Cardiac muscle cell (in vitro differentiated cells and primary cell): Measurements from ENCODE around the gene SMIM20. TPM values are rescaled to one million over a fixed set of nuclear protein-coding genes. Genes with fewer than 3 reads are reported as not detected.
A peak's percentile ranks its signal among the peaks of the same experiment; 100 is the strongest.
"Not testable (repeated sequence)": the region's sequence is repeated elsewhere in the genome, so short reads cannot be mapped to it uniquely, and the experiment has no call there.

Experiments used
- DNase-seq, 2 donors: peaks; one replicate each; pipeline versions ENCODE4 v3.0.0 to v3.0.0-alpha.2; 2010 to 2017; ENCODE audit warnings: low read depth in 1 of 2, low spot score in 1 of 2
- H3K27ac ChIP-seq: fragments of 200-600 bp; sonication (generic); 2 replicates; pipeline ENCODE4 v1.5.1; 2016
- H3K27me3 ChIP-seq: fragments of 200-600 bp; sonication (generic); 2 replicates; pipeline ENCODE4 v1.6.0; 2016; ENCODE audit warnings: control low read depth
- H3K36me3 ChIP-seq: fragments of 200-600 bp; sonication (generic); 2 replicates; pipeline ENCODE4 v1.5.1; 2016; ENCODE audit warnings: control low read depth
- H3K4me1 ChIP-seq: fragments of 200-600 bp; sonication (generic); 2 replicates; pipeline ENCODE4 v1.8.1; 2017; ENCODE audit warnings: low read depth, mild to moderate bottlenecking, mixed run types
- H3K4me3 ChIP-seq: fragments of 200-600 bp; sonication (generic); 2 replicates; pipeline ENCODE4 v1.5.1; 2016; ENCODE audit warnings: mild to moderate bottlenecking
- H3K9me3 ChIP-seq: fragments of 200-600 bp; sonication (generic); 2 replicates; pipeline ENCODE4 v1.5.1; 2017; ENCODE audit warnings: low read depth, mild to moderate bottlenecking, control low read depth
- polyA plus RNA-seq: library from polyadenylated mRNA; unstranded; fragments of >200 nt; fragmentation: Nextera tagmentation; extraction: Ambion mirVana; gene quantifications from 2 replicates; pipeline ENCODE4 v1.2.1, GENCODE V29; 2016
- total RNA-seq: library from RNA; depleted of rRNA; stranded (reverse); fragments of >200 nt; gene quantifications from 2 replicates; pipeline ENCODE4 v1.2.3, GENCODE V29; 2016
- TF ChIP-seq, protein P1 (sequence below): IDR thresholded peaks from 2 replicates; pipeline ENCODE4 v1.5.1; 2012; ENCODE audit warnings: low read depth, mild to moderate bottlenecking, low read length

The SMIM20 gene
- total and polyA plus RNA-seq, 2 experiments from 2014 or later: 27.5 to 59.1 TPM

DNA sequence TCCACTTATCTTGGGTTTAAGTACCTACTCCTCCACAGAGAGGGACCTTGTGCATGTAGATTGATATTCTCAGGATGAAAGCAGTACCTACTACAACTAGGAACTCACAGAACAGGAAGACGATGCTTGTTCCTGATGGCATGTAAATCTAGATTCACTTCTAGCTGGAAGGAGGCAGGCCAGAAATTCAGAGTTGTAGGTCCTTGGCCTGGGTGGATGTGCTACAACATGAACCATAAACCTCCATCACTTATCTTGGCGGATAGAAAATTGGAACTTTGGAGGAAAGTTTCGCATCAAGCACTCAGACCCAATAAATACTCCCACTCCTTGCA is 9.3 kb upstream of the SMIM20 start:
- Histone ChIP-seq H3K27ac (no peak overlapping the region), H3K27me3 (no peaks in the 10 kb centered on the region), H3K9me3 (no peaks in the 10 kb centered on the region), H3K4me3 (no peak overlapping the region), H3K4me1 (no peaks in the 10 kb centered on the region), H3K36me3 (no peaks in the 10 kb centered on the region)
- TF ChIP-seq, protein P1, sequence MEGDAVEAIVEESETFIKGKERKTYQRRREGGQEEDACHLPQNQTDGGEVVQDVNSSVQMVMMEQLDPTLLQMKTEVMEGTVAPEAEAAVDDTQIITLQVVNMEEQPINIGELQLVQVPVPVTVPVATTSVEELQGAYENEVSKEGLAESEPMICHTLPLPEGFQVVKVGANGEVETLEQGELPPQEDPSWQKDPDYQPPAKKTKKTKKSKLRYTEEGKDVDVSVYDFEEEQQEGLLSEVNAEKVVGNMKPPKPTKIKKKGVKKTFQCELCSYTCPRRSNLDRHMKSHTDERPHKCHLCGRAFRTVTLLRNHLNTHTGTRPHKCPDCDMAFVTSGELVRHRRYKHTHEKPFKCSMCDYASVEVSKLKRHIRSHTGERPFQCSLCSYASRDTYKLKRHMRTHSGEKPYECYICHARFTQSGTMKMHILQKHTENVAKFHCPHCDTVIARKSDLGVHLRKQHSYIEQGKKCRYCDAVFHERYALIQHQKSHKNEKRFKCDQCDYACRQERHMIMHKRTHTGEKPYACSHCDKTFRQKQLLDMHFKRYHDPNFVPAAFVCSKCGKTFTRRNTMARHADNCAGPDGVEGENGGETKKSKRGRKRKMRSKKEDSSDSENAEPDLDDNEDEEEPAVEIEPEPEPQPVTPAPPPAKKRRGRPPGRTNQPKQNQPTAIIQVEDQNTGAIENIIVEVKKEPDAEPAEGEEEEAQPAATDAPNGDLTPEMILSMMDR: no peak
- no peak for DNase-seq

DNA sequence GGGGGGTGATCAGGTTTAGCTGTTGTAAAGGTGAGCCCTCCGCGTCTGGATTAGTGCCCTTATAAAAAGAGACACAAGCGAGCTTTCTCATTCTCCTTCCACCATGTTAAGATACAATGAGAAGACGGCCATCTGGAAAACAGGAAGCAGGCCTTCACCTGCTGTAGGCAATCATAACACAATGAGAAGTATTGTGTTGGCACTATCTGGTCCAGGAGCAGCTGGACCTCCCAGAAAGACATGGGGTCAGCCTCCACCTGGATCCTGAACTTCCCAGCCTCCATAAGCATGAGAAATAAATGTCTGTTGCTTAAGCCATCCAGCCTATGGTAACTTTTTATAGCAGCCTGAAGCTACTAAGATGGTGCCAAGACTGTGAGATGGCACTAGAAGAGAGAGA is 8.6 kb upstream of the SMIM20 start:
- H3K9me3 ChIP-seq: no peaks in the 10 kb centered on the region
- no peaks in the 10 kb centered on the region for H3K27me3 ChIP-seq
- no peak for DNase-seq
- H3K36me3 ChIP-seq: no peaks in the 10 kb centered on the region
- TF ChIP-seq, protein P1: no peak
- H3K4me1 ChIP-seq: no peaks in the 10 kb centered on the region
- no peak overlapping the region for H3K4me3 ChIP-seq
- no peak overlapping the region for H3K27ac ChIP-seq

DNA sequence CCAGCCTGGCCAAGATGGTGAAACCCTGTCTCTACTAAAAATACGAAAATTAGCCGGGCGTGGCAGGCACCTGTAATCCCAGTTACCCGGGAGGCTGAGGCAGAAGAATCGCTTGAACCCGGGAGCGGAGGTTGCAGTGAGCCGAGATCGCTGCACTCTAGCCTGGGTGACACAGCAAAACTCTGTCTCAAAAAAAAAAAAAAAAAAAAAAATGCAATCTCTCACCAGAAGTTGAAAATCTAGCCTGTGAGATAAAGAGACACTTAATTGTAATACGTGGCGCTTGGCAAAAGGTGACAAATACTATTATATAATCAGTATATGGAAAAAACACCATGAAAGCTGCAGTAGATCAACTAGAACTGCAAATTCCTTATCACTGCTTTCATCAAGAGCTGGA is 7.9 kb upstream of the SMIM20 start:
- not testable (repeated sequence) for H3K27me3 ChIP-seq, H3K27ac ChIP-seq, H3K9me3 ChIP-seq, DNase-seq, H3K4me1 ChIP-seq, H3K36me3 ChIP-seq, H3K4me3 ChIP-seq

DNA sequence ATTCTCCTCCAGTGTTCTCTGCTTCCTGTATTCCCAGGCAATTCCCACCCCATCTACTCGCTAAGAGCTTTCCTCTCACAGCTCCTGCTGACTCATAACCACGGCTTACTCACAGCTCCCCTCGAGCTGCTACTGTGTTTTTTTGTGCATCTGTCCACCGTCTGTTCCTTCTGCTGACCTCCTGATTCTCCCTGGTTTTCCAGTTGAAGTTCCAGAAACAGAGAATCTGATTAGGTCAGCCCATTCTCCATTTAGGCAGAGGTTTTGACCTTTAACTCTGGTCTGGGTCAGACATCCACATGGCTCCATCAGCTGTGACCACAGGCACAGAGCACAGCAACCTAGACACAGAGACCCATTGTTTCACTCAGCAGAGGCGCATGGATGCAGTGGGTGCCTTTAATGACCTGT is 5.5 kb upstream of the SMIM20 start:
- no peaks in the 10 kb centered on the region for H3K9me3 ChIP-seq
- no peak overlapping the region for H3K4me3 ChIP-seq
- H3K36me3 ChIP-seq: no peaks in the 10 kb centered on the region
- H3K4me1 ChIP-seq: no peaks in the 10 kb centered on the region
- peak in 1 of 2 donors; percentile 89 for DNase-seq
- TF ChIP-seq, protein P1: no peak
- no peaks in the 10 kb centered on the region for H3K27me3 ChIP-seq
- no peak overlapping the region for H3K27ac ChIP-seq

DNA sequence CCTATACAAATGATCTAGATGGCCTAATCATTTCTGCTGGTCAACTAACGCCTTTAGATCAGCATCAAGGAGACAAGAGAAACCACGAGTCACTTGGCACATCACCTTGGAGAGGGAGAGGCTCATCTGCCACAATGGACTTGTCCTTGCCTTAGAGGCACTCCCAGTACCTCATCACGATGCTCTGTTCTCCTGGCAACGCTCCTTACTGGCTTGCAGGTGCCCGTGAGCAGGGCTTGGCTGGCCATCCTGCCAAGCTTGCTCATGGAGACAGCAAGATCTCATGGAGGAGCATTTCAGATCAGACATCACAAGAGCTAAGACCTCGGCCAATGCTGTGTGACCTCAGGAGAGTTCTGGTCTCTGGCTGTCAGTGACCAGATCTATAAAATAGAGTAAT is 2.7 kb upstream of the SMIM20 start:
- TF ChIP-seq, protein P1: no peak
- H3K9me3 ChIP-seq: no peaks in the 10 kb centered on the region
- DNase-seq: no peak
- H3K36me3 ChIP-seq: no peaks in the 10 kb centered on the region
- H3K4me1 ChIP-seq: no peaks in the 10 kb centered on the region
- no peak overlapping the region for H3K27ac ChIP-seq
- no peak overlapping the region for H3K4me3 ChIP-seq
- H3K27me3 ChIP-seq: no peaks in the 10 kb centered on the region

DNA sequence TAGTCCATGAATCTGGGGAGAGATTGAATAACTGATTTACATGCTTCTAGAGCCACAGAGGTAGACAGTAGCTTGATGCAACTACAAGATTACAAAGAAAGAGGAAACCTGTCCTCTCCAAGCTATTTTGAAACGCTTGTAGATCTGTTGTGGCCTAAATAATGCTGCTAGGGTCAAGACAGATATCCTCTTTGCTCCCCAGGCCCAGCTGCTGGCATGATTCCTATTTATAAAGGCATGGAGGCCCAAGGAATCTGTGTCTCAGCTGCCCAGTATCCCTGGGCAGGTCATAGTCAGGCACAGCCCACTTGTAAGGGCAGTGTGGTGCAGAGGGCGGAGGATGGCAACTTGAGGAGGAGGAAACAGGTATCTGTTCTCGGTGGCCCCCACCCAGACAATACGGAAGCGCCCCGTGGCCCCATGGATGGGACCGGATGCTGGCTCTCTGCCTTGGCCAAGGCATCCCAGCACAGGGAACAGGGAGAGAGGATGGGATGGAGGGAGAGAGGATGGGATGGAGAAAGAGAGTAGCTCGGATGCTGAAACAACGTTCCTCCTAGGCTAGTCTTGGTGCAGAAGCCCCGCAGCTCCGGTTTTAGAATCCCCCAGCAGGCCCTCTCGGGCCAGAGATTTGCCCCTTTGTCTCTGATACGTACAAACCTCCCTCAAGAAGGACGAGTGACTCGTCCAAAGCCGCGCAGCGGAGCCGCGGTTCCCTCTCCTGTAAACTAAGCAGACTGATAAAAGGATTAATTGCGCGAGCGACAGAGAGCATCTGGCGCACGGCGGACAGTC is 767 bp upstream of the SMIM20 start:
- peak overlapping the region; percentile 55 for H3K4me3 ChIP-seq
- H3K27ac ChIP-seq: no peak overlapping the region

More for the DNA sequence above, 767 bp upstream of the SMIM20 start:
- TF ChIP-seq, protein P1: no peak
- no peak for DNase-seq
- Histone ChIP-seq H3K4me1 (no peaks in the 10 kb centered on the region), H3K36me3 (no peaks in the 10 kb centered on the region), H3K27me3 (no peaks in the 10 kb centered on the region), H3K9me3 (no peaks in the 10 kb centered on the region)
